ENCODE measurements around the gene DEPDC1.
"Not testable (repeated sequence)": the region's sequence is repeated elsewhere in the genome, so short reads cannot be mapped to it uniquely, and the experiment has no call there.

The DEPDC1 gene, protein sequence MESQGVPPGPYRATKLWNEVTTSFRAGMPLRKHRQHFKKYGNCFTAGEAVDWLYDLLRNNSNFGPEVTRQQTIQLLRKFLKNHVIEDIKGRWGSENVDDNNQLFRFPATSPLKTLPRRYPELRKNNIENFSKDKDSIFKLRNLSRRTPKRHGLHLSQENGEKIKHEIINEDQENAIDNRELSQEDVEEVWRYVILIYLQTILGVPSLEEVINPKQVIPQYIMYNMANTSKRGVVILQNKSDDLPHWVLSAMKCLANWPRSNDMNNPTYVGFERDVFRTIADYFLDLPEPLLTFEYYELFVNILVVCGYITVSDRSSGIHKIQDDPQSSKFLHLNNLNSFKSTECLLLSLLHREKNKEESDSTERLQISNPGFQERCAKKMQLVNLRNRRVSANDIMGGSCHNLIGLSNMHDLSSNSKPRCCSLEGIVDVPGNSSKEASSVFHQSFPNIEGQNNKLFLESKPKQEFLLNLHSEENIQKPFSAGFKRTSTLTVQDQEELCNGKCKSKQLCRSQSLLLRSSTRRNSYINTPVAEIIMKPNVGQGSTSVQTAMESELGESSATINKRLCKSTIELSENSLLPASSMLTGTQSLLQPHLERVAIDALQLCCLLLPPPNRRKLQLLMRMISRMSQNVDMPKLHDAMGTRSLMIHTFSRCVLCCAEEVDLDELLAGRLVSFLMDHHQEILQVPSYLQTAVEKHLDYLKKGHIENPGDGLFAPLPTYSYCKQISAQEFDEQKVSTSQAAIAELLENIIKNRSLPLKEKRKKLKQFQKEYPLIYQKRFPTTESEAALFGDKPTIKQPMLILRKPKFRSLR

DNA sequence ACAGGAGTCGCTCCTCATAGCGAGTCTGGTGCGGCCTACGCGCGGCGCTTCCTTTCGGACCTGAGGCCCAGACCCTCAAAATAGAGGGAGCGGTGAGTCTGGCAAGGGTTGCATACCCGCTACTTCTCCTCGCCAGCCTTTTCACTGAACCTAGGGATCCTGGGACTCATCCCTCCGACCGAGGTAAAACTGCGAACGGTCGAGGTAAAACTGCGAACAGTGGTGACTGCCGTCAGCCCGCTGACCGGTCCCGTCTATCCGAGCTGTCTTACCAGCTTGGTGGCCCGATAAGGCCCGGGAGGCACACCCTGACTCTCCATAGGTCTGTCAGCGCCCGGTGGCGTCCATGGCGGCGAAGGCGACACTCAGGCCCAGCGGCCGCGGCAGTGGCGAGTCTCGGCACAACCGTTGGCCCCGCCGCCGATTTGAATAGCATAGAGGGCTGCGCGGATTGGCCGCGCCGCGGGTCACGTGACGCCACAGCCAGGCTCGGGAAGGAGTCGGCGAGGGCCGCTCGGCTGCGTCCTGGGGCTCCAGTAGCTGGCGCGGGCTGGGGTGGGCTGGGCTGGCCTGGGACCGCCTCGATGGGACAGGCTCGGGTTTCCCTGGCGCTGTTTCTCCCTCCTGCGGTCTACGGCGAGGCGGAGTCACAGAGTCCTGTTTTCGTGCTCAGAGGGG, at the start of gene DEPDC1:
TSS of gene DEPDC1 (minus strand) at position 403 of the 678 bp plus-strand sequence. CDS start at position 320, 83 bp downstream.
- peak; percentile 96 for DNase-seq

- DNase-seq, result no peak
Measured at GRCh38 chr1:68544651-68545050, 47.8 kb upstream of the DEPDC1 start.

- DNase-seq, result no peak
Measured at GRCh38 chr1:68542586-68542985, 45.7 kb upstream of the DEPDC1 start.

DNA sequence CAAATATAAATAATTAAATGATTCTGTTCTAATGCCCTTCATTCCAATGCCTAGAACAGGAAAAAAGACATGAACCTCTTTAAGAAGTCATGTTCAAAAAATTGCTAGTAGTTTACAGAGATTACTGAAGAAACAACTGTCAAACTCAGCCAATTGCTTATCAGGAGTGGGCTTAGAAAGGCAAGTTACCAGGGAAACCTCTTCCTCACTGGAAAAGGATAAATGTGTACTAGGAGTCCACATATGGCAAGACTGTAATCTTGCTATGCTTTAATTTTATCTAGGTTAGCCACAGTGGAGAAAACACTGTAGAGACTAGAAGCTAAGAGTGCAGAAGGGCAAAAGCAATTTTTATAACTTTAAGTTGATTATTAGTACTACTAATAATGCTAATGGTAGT, 42.1 kb upstream of the DEPDC1 start:
- no peak for DNase-seq

DNA sequence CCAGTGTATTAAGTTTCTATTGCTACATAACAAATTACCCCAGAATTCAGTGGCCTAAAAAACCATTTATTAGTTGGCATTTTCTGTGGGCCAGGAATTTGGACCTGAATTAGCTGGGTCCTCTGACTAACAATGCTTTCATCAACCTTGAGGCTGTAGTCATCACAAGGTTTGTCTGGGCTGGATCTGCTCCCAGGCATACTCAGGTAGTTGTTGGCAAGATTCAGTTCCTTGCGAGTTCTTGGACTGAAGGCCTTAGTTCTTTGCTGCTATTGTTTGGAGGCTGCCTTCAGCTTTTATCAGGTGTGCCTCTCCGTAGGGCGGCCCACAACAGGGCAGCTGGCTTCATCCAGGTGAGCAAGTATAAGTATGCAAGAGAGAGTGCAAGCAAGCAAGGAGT, 31.4 kb upstream of the DEPDC1 start:
- no peak for DNase-seq

DNA sequence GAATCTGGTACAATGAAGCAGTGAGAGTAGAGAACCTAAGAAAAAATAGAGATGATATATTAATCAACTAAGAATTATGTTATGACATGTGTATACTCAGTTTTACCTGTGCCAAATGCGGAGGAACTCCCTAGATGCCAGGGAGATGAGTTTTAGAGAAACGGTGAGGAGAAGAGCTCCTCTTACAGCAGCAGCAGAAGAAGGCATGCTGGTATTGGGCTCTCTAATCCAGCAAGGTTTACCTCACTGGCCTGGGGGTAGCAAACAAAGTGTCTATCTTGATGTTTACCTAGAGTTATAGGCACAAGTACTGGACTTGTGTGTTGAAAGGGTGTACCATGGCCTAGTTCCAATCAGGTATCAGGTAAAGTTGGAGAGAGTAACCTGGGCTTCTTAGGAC, 28.9 kb upstream of the DEPDC1 start:
- DNase-seq, result no peak

DNA sequence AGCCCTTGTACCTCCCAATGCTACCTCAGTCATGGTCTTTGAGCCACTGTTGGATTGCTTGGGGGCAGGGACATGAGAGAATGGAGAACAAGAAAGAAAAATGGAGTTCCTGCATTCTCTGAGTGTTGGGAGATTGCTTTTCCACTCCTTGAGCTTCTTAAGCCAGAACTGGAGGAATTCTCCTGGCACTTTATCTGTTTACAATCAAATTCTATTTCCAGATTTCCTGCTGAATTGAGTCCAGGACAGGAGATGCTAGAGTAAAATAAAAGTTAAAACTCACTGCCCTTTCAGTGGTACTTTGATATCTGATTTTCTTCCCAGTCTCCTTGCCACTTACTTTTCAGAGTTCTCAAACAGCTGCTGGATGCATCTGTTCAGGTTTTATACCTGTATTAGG, 24.4 kb upstream of the DEPDC1 start:
- no peak for DNase-seq

GRCh38 chr1:68516066-68516465, 19.2 kb upstream of the DEPDC1 start:
- no peak for DNase-seq

GRCh38 chr1:68511254-68511653, 14.4 kb upstream of the DEPDC1 start:
- DNase-seq, result no peak

GRCh38 chr1:68506386-68506785, 9.5 kb upstream of the DEPDC1 start:
- no peak for DNase-seq

DNA sequence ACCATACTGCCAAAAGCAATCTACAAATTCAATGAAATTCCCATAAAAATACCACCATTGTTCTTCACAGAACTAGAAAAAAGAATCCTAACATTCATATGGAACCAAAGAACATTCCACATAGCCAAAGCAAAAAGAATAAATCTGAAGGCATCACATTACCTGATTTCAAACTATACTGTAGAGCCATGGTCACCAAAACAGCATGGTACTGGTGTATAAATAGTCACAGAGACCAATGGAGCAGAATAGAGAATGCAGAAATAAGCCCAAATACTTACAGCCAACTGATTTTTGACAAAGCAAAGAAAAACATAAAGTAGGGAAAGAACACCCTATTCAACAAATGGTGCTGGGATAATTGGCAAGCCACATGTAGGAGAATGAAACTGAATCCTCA, 6.2 kb upstream of the DEPDC1 start:
- DNase-seq, result no peak

GRCh38 chr1:68497358-68497698, 446 bp upstream of the DEPDC1 start:
- DNase-seq, result no peak

GRCh38 chr1:68495968-68496679, 758 bp downstream of the DEPDC1 start:
- peak; percentile 6 for DNase-seq

- no peak for DNase-seq
Measured at GRCh38 chr1:68495532-68495931, 1.4 kb downstream of the DEPDC1 start.

- DNase-seq, result no peak
Measured at GRCh38 chr1:68493193-68493592, 3.7 kb downstream of the DEPDC1 start.

DNA sequence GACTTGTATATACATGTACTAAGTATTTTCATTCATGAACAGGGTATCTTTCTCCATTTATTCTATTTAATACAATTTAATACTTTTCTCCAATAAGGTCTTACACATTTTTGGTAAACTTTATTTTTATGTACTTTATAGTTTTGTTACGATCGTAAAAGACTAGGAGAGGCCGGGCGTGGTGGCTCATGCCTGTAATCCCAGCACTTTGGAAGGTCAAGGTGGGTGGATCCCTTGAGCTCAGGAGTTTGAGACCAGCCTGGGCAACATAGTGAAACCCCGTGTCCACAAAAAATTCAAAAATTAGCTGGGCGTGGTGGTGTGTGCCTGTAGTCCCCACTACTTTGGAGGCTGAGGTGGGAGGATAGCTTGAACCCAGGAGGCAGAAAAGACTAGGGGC, 4.6 kb downstream of the DEPDC1 start:
- not testable (repeated sequence) for DNase-seq

DNA sequence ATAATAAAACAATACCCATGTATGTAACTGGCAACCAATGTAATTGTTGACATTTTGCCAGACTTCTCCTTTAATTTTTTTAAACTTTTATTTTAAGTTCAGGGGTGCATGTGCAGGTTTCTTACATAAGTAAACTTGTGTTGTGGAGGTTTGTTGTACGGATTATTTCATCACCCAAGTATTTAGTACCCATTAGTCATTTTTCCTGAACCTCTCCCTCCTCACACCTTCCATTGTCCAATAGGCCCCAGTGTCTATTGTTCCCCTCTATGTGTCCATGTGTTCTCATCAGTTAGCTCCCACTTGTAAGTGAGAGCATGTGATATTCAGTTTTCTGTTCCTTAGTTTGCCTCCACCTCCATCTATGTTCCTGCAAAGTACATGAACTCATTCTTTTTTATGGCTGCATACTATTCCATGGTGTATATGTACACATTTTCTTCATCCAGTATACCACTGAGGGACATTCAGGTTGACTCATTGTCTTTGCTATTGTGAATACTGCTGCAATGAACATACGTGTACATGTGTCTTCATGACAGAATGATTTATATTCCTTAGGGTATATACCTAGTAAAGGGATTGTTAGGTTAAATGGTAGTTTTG, 6.7 kb downstream of the DEPDC1 start:
- DNase-seq, result no peak

- DNase-seq, result no peak
Measured at GRCh38 chr1:68485431-68486022, 11.4 kb downstream of the DEPDC1 start.

DNA sequence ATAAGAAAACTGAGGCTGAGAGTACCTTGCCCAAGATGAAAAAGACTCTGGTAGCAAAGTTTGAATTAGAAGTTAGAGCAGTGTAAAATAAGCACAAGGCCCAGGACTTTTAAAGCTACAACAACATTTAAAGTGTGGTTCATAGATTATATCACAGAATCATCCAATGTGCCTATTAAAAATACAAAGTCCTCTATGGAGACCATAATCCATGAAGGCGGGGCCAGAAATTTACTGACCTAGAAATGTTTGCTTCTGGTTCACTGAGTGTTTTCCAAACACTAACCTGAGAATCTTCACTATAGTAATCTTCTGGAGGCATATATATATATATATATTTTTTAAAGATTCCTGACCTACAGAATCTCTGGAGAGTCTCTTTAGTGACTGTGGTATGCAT, 12.3 kb downstream of the DEPDC1 start:
- DNase-seq, result no peak

GRCh38 chr1:68481041-68481440, 15.8 kb downstream of the DEPDC1 start:
- no peak for DNase-seq

- DNase-seq, result no peak
Measured at GRCh38 chr1:68479501-68479900, 17.4 kb downstream of the DEPDC1 start.

GRCh38 chr1:68478662-68479061, 18.2 kb downstream of the DEPDC1 start:
- no peak for DNase-seq

Measured in NCI-H510A (cell line).